Testis (tissue), 3 donors: ENCODE data around the gene KRT6C. TPM values are rescaled to one million over a fixed set of nuclear protein-coding genes. Genes with fewer than 3 reads are reported as not detected.

ENCODE experiments used
- DNase-seq: peaks from one replicate; pipeline ENCODE4 v3.0.0-alpha.2; 2019
- H3K27ac ChIP-seq, 2 donors: fragments of 200-600 bp; sonication (generic); one replicate each; pipeline ENCODE4 v1.5.1; 2019
- H3K27me3 ChIP-seq: fragments of 200-600 bp; sonication (generic); one replicate; pipeline ENCODE4 v1.5.1; 2019
- H3K36me3 ChIP-seq: fragments of 200-600 bp; sonication (generic); one replicate; pipeline ENCODE4 v1.5.1; 2017; ENCODE audit warnings: low read depth; ENCODE audit errors: missing control alignments
- H3K4me1 ChIP-seq: fragments of 200-600 bp; sonication (generic); one replicate; pipeline ENCODE4 v1.5.1; 2019
- H3K4me3 ChIP-seq, 2 donors: fragments of 200-600 bp; sonication (generic); one replicate each; pipeline ENCODE4 v1.5.1; 2017 to 2019
- H3K9me3 ChIP-seq: fragments of 200-600 bp; sonication (generic); one replicate; pipeline ENCODE4 v1.5.1; 2017
- CTCF ChIP-seq, 3 experiments: fragments of 450-650 bp in 2 of 3; fragments of 200-600 bp in 1 of 3; sonication (generic) in 1 of 3; IDR thresholded peaks; one replicate each; pipeline ENCODE4 v1.5.1; 2016 to 2019; ENCODE audit warnings: antibody characterized with exemption in 3 of 3, mild to moderate bottlenecking in 2 of 3, moderate library complexity in 1 of 3
- POLR2A ChIP-seq: fragments of 450-650 bp; IDR thresholded peaks from one replicate; pipeline ENCODE4 v1.6.1; 2017; ENCODE audit warnings: antibody characterized with exemption, mild to moderate bottlenecking, moderate library complexity
- WGBS, 2 donors: methylation state at CpG; one replicate each; pipeline ENCODE4 v1.1.5; 2018; 5-methylcytosine and 5-hydroxymethylcytosine counted together
- intact Hi-C: fragments of 100-400 bp; cut with DNase I; formaldehyde crosslinking; loops from one replicate; pipeline ENCODE4 v1.15.1; 2023; ENCODE audit warnings: low total_unique reads
- polyA plus RNA-seq: library from polyadenylated mRNA; stranded (reverse); fragments of 350-450 nt; fragmentation: Illumina TruSeq; extraction: RNeasy Lipid Tissue Mini Kit (QIAGEN cat#74804); gene quantifications from one replicate; pipeline ENCODE4 v1.2.3, GENCODE V29; 2014; ENCODE audit warnings: low read depth, low replicate concordance; ENCODE audit not compliant: insufficient read depth
- total RNA-seq, 2 donors: library from RNA; depleted of rRNA; stranded (reverse); fragments of >200 nt; gene quantifications; one replicate each; pipeline ENCODE4 v1.2.3, GENCODE V29; 2016

KRT6C gene
- total and polyA plus RNA-seq, 3 donors from 2014 or later = 0.16 TPM; not detected in 2

- no peak overlapping the region for H3K4me3 ChIP-seq
- intact Hi-C loops = no loop called here
- no peaks in the 10 kb centered on the region for H3K9me3 ChIP-seq
- H3K27ac ChIP-seq = no peak overlapping the region
- 71 to 82% methylated on average over 9 of the region's 9 CpGs for WGBS, 2 donors
- no peak for DNase-seq
- no peaks in the 10 kb centered on the region for H3K4me1 ChIP-seq
- TF ChIP-seq POLR2A (no peak), CTCF (IDR thresholded peaks at IDR 0.05) (no peak)
- H3K36me3 ChIP-seq = no peaks in the 10 kb centered on the region
- H3K27me3 ChIP-seq = no peaks in the 10 kb centered on the region
Measured at GRCh38 chr12:52441320-52441911, 32.2 kb downstream of the KRT6C start.

GRCh38 chr12:52440821-52441319, 32.7 kb downstream of the KRT6C start:
- Histone ChIP-seq H3K4me3 (no peak overlapping the region), H3K36me3 (no peaks in the 10 kb centered on the region), H3K9me3 (no peaks in the 10 kb centered on the region), H3K27me3 (no peaks in the 10 kb centered on the region), H3K27ac (no peak overlapping the region), H3K4me1 (no peaks in the 10 kb centered on the region)
- WGBS, 2 donors = 96 to 99% methylated on average over 5 of the region's 5 CpGs
- intact Hi-C loops = no loop called here
- no peak for DNase-seq
- TF ChIP-seq POLR2A = no peak
- TF ChIP-seq CTCF (IDR thresholded peaks at IDR 0.05) = no peak

- Histone ChIP-seq H3K27ac (no peak overlapping the region), H3K9me3 (no peaks in the 10 kb centered on the region), H3K4me3 (no peak overlapping the region), H3K27me3 (no peaks in the 10 kb centered on the region), H3K36me3 (no peaks in the 10 kb centered on the region), H3K4me1 (no peaks in the 10 kb centered on the region)
- no peak for TF ChIP-seq CTCF (IDR thresholded peaks at IDR 0.05)
- intact Hi-C loops = no loop called here
- WGBS, 2 donors = 79 to 86% methylated on average over 2 of the region's 2 CpGs
- no peak for DNase-seq
Measured at GRCh38 chr12:52439845-52440244, 33.8 kb downstream of the KRT6C start.

- H3K27ac ChIP-seq = no peak overlapping the region
- 81 to 82% methylated on average over 8 of the region's 8 CpGs for WGBS, 2 donors
- no peak overlapping the region for H3K4me3 ChIP-seq
- no peak for TF ChIP-seq POLR2A
- TF ChIP-seq CTCF (IDR thresholded peaks at IDR 0.05) = no peak
- intact Hi-C loops = no loop called here
- no peaks in the 10 kb centered on the region for H3K9me3 ChIP-seq
- no peak for DNase-seq
- no peaks in the 10 kb centered on the region for H3K36me3 ChIP-seq
- H3K4me1 ChIP-seq = no peaks in the 10 kb centered on the region
- H3K27me3 ChIP-seq = no peaks in the 10 kb centered on the region
Measured at GRCh38 chr12:52439420-52439819, 34.2 kb downstream of the KRT6C start.
